ENCODE data around the gene RAD51B. TPM values are rescaled to one million over a fixed set of nuclear protein-coding genes. Genes with fewer than 3 reads are reported as not detected.
A peak's percentile ranks its signal among the peaks of the same experiment; 100 is the strongest.

RAD51B gene
- total RNA-seq, 1 donor from 2014 or later = 3.8 TPM

GRCh38 chr14:68370057-68370360 lies 550.4 kb downstream of the RAD51B start:
- no peak for DNase-seq (ENCODE audit: low spot score)
- intact Hi-C loops (cut with DNase I) = no loop called here

DNA sequence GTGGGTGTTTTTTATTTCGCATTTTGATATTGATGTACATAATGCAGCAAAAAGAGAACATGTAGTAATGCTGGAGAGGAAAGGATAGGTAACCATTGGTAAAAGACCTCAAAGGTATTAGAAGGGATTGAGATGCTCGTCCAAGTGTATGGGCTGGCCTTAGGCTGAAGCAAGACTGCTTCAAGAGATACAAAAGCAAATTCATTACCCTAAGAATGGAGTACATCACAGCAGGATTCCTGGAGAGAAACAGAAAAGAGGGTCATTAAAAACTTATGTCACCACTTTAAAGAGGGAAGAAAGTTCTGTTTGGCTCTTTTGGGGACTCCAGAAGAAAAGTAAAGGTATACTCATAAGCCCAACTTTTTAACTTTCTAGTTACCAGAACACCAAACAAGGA lies 552.8 kb downstream of the RAD51B start:
- DNase-seq (ENCODE audit: low spot score) = no peak
- intact Hi-C loops (cut with DNase I) = no loop called here

- intact Hi-C loops (cut with DNase I) = no loop called here
- no peak for DNase-seq (ENCODE audit: low spot score)
These were observed 553.6 kb downstream of the RAD51B start for GRCh38 chr14:68373124-68373646.

GRCh38 chr14:68373847-68374444 lies 554.4 kb downstream of the RAD51B start:
- intact Hi-C loops (cut with DNase I) = no loop called here
- DNase-seq (ENCODE audit: low spot score) = no peak

GRCh38 chr14:68374682-68375081 lies 555.1 kb downstream of the RAD51B start:
- DNase-seq (ENCODE audit: low spot score) = no peak
- intact Hi-C loops (cut with DNase I) = no loop called here

GRCh38 chr14:68375376-68375775 lies 555.8 kb downstream of the RAD51B start:
- no peak for DNase-seq (ENCODE audit: low spot score)
- intact Hi-C loops (cut with DNase I) = no loop called here

GRCh38 chr14:68376067-68376779 lies 556.6 kb downstream of the RAD51B start:
- intact Hi-C loops (cut with DNase I) = no loop called here
- DNase-seq (ENCODE audit: low spot score) = no peak

- intact Hi-C loops (cut with DNase I) = no loop called here
- DNase-seq (ENCODE audit: low spot score) = no peak
These were observed 557.4 kb downstream of the RAD51B start for GRCh38 chr14:68377006-68377405.

GRCh38 chr14:68377459-68377858 lies 557.9 kb downstream of the RAD51B start:
- peak; percentile 86 for DNase-seq (ENCODE audit: low spot score)
- intact Hi-C loops (cut with DNase I) = no loop called here

DNA sequence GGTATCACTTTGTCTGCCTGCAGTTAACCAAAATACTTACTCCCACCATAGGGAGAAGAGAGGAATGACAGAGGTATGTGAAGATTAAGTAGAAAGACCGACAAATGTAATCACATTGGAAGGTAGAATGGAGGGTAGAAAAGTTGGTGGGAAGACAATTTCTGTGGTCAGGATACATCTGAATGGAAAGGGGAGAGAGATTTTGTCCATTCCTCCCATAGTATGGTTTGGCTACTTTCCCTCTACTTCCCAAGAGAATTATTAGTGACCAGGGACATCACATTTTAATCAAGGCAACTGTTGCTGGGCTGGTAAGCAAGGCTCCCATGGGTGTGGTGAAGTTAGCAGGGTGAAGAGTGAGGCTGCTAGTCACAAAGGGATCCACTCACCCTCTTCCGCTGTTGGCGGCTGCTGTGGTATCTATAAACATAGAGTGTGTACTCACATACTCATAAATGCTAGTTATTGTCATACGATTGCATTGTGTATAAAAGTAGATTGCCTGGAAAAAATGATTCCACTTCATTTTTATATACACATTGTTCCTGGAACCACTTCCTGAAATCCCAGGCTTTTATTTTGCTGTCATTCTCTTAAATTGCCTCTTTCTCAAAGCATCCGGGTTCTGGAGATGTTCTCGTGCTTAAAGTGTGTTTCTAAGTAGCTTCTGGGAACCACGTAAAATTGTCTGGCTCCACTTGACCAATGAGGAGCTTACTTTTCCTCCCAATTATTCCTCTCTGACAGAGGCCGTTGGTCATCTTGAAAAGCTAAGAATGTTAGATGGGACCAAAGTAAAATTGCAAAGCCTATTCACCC lies 560.1 kb downstream of the RAD51B start:
- DNase-seq (ENCODE audit: low spot score) = no peak
- intact Hi-C loops (cut with DNase I) = no loop called here

- no peak for DNase-seq (ENCODE audit: low spot score)
These were observed 560.8 kb downstream of the RAD51B start for GRCh38 chr14:68380329-68380741.

DNA sequence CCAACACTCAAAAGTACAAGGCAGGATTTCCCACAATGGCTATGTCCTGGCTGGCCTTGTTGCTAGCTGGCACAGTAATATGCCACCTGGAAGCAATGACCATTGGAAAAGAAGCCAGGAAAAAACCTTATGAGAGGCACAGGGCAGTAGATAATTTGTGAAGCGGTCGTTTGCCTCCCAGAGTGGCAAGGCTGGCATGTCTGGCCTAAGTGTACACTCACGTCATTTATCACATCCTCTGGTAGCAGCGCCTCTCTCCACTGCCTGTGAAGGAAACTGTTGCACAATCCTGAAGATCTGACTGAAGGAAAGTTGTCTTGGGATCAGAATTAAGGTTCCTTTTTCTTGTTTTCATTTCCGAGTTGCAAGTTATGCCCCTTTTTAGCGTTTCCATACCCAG lies 564.8 kb downstream of the RAD51B start:
- no peak for DNase-seq (ENCODE audit: low spot score)
- intact Hi-C loops (cut with DNase I) = no loop called here

More at GRCh38 chr14:68380329-68380741, 560.8 kb downstream of the RAD51B start:
- intact Hi-C loops (cut with DNase I) = no loop called here

- DNase-seq (ENCODE audit: low spot score) = no peak
- intact Hi-C loops (cut with DNase I) = no loop called here
These were observed 565.3 kb downstream of the RAD51B start for GRCh38 chr14:68384881-68385280.

- DNase-seq (ENCODE audit: low spot score) = no peak
- intact Hi-C loops (cut with DNase I) = no loop called here
These were observed 566.9 kb downstream of the RAD51B start for GRCh38 chr14:68386446-68386845.

DNA sequence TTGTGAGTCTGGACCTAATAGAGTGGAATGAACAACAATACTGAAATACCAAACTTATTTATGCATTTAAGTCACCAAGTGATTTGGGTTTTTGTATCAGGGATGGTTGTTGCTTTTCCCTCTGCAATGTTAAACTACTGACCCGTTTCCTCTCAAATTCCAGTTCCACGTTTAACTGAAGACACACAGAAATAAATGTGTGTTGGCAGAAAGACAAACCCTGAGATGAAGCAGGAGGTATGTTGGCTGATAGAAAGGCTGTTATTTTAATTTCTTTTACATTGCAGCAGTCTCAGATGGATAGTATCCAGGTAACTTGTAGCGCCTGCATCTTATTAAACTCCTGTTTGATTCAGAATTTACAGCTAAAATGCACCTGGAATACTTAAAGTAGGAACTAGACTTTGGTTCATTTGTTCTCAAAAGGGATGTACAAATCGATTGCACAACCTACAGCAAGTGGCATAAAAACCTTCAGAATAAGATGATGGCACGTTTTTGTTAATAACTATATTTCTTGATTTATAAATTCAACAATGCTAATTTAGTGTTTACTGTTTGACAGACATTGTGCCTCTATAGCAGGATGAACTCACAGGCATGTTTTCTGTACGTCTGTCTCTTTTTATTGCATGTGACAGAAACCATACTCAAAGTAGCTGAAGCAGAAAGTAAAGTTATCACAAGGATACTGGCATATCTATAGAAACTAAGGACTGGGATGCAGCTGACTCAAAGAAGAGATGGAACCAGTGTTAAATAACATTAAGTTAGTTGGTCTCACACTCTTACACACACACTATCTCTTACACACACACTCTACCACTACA lies 567.6 kb downstream of the RAD51B start:
- DNase-seq (ENCODE audit: low spot score) = no peak
- intact Hi-C loops (cut with DNase I) = no loop called here

DNA sequence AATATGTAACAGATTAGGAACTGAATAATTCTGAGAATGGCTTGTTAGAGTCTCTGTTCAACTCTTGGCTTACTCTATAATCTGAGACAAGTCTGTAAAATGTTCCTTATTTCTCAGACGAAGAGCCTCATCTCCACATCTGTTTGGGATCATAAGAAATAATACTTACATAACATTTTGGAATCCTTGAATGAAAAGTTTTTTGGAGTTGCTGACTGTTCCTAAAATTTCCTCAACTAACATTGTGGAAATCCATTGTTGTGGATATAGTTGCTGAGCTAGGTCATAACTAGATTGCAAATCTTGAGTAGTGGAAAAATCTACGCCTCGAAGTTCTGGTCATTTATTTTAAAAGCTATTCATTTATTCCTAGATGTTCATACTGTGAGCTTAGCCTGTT lies 570.4 kb downstream of the RAD51B start:
- no peak for DNase-seq (ENCODE audit: low spot score)
- intact Hi-C loops (cut with DNase I) = loop anchor here (5.0 kb wide), 3 partner anchors 93 to 448 kb away; no protein-coding TSS in a partner anchor

GRCh38 chr14:68390741-68391140 lies 571.2 kb downstream of the RAD51B start:
- intact Hi-C loops (cut with DNase I) = loop anchor here (5.0 kb wide), 3 partner anchors 93 to 448 kb away; no protein-coding TSS in a partner anchor

DNA sequence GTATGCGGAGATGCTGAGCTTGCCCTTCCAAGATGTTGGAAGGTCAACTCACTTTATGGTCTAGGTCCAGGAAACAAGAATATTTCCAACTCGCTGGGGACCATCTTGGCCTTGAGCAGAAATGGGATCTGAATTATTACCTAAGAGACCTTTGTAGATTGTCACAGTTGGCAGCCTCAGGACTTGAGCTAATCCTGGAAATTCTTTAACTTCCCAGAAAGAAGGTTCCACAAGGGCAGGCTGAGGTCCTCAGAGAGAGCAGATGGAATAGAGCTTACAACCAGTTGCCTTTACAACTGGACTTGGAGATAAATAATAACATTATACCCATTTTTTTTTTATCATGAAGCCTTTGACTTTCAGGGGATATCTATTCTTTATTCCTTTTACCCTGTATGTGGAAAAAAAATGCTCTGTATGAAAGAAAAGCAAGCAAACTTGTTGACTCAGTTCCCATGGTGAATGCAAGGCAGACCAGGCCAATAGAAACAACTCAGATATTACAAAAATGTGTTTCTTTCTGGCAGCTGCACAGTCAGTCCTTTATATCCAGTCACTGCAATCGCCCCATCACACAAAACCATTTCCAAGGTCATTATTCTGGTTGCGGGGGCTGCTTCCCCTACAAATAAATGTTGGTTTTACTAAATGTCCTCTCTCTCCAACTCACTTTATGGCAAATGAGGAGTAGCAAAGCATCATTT lies 571.9 kb downstream of the RAD51B start:
- no peak for DNase-seq (ENCODE audit: low spot score)
- intact Hi-C loops (cut with DNase I) = loop anchor here (5.0 kb wide), 3 partner anchors 94 to 449 kb away; no protein-coding TSS in a partner anchor

More at GRCh38 chr14:68390741-68391140, 571.2 kb downstream of the RAD51B start:
- DNase-seq (ENCODE audit: low spot score) = no peak
